Panc1 (cell line): Measurements from ENCODE around the gene CCDC40.

Experiments
- CTCF ChIP-seq: fragments of 450-650 bp; IDR thresholded peaks from 2 replicates; pipeline ENCODE4 v1.5.1; 2017; ENCODE audit warnings: mild to moderate bottlenecking
- POLR2AphosphoS5 ChIP-seq: IDR thresholded peaks from 2 replicates; pipeline ENCODE4 v1.6.1; 2012; ENCODE audit warnings: mild to moderate bottlenecking, low read depth, low read length, moderate library complexity
- REST ChIP-seq, 2 experiments: IDR thresholded peaks; 2 replicates each; pipeline ENCODE4 v1.6.1; 2011 to 2012; ENCODE audit warnings: low read depth in 2 of 2, control low read depth in 1 of 2, low read length in 1 of 2, mild to moderate bottlenecking in 1 of 2, moderate library complexity in 1 of 2; ENCODE audit not compliant: insufficient read depth in 1 of 2
- TCF7L2 ChIP-seq: IDR thresholded peaks from 2 replicates; pipeline ENCODE4 v1.6.1; 2011; ENCODE audit warnings: mild to moderate bottlenecking, low read depth, low read length, inconsistent platforms

- TF ChIP-seq CTCF (no peak), POLR2AphosphoS5 (no peak), TCF7L2 (no peak), REST (IDR thresholded peaks at IDR 0.05; ENCODE audit: insufficient read depth in 1 of 2, low read depth in 2 of 2, low read length in 1 of 2) (no peak)
Measured at GRCh38 chr17:80113033-80113484, 76.6 kb downstream of the CCDC40 start.
